ENCODE results near the gene LRRC8C. TPM values are rescaled to one million over a fixed set of nuclear protein-coding genes. Genes with fewer than 3 reads are reported as not detected.

Gene LRRC8C
- total and polyA plus RNA-seq, 8 donors = 8.3 to 11.6 (median 9.2) TPM

- ATAC-seq = no peak
- no peaks in the 10 kb centered on the region for H3K27me3 ChIP-seq
- H3K36me3 ChIP-seq = no peaks in the 10 kb centered on the region
- H3K27ac ChIP-seq = no peak overlapping the region
- TF ChIP-seq CTCF (IDR thresholded peaks at IDR 0.05) = no peak
- no peak for DNase-seq
- no peaks in the 10 kb centered on the region for H3K9me3 ChIP-seq
- no peak overlapping the region for H3K4me3 ChIP-seq
- intact Hi-C loops (cut with DNase I) = no loop called here
- peaks cover 8 to 14% of the 10 kb centered on the region in 2 donors for H3K4me1 ChIP-seq
These were observed 25.2 kb upstream of the LRRC8C start for GRCh38 chr1:89607586-89608318.

DNA sequence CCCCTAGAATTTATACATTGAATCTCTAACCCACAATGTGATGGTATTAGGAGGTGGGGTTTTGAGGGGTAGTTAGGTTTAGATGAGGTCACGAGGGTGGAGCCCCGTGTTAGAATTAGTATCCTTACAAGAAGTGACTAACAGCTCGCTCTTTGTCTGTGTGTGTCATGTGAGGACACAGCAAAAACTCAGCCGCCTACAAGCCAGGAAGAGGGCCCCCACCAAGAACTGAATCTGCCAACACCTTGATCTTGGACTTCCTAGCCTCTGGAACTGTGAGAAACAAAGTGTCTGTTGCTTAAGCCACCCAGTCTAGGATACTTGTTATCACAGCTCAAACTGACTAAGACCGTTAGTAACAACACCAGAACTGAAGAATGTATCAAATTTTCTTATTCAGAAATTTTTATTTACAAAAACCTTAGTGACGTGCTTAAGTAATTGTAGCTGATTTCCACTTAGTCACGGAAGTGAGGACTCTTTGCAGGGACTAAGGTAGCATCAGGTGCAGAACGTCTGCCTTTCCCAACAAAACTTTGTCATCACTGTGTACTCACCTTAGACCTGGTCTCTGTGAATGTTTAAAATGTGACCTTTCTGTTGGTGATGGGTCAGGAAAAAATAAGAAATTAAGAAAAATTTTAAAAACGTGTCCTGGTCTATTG lies 24.5 kb upstream of the LRRC8C start:
- peaks cover 8 to 14% of the 10 kb centered on the region in 2 donors for H3K4me1 ChIP-seq
- intact Hi-C loops (cut with DNase I) = no loop called here

GRCh38 chr1:89608984-89609725 lies 23.8 kb upstream of the LRRC8C start:
- ATAC-seq = no peak
- intact Hi-C loops (cut with DNase I) = no loop called here
- no peaks in the 10 kb centered on the region for H3K9me3 ChIP-seq
- no peaks in the 10 kb centered on the region for H3K36me3 ChIP-seq
- H3K4me3 ChIP-seq = no peak overlapping the region
- peaks cover 8 to 14% of the 10 kb centered on the region in 2 donors for H3K4me1 ChIP-seq
- H3K27me3 ChIP-seq = no peaks in the 10 kb centered on the region
- peak overlapping the region in 1 of 2 donors; percentile 39 for H3K27ac ChIP-seq
- DNase-seq = peak in 1 of 4 donors; percentile 67
- no peak for TF ChIP-seq CTCF (IDR thresholded peaks at IDR 0.05)

More for the DNA sequence above, 24.5 kb upstream of the LRRC8C start:
- H3K9me3 ChIP-seq = no peaks in the 10 kb centered on the region
- H3K27ac ChIP-seq = peak overlapping the region in 1 of 2 donors; percentile 51
- DNase-seq (no peak), ATAC-seq (peak; percentile 15)
- H3K36me3 ChIP-seq = no peaks in the 10 kb centered on the region
- H3K4me3 ChIP-seq = no peak overlapping the region
- no peaks in the 10 kb centered on the region for H3K27me3 ChIP-seq
- TF ChIP-seq CTCF (IDR thresholded peaks at IDR 0.05) = no peak

DNA sequence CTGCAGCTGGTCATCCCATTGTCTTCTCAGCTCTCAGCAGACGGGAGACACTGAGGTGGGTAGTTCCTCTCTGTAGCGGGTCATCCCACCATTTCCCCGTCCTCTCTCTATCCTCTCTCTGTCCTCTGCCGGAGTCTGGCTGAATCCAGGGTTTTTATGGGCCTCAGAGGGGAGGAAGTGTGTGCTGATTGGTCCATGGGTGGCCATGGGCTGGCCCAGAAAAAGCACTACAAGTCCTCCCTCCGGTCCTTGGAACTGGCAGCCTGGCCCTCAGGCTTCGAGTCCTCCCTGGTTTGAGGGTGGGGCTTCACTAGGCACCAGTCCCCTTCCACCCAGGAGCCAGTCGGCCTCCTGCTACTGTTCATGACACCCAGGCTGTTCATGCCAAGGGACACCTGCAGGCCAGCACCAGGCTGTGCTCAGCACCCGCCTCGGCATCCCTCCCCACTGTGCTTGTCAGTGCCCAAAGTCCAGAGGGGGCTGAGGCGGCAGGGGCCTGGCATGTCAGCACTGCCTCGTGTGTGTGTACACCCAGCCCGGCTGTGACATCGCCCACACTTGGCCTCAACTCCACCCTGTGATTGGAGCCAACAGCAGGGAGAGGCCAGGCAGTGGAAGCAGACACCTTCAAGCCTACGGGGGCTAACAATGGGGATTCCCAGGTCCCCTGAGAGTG lies 23.0 kb upstream of the LRRC8C start:
- no peak overlapping the region for H3K4me3 ChIP-seq
- intact Hi-C loops (cut with DNase I) = no loop called here
- H3K27me3 ChIP-seq = no peaks in the 10 kb centered on the region
- no peak overlapping the region for H3K27ac ChIP-seq
- ATAC-seq (no peak), DNase-seq (peak in 1 of 4 donors; percentile 68)
- peaks cover 8 to 14% of the 10 kb centered on the region in 2 donors for H3K4me1 ChIP-seq
- TF ChIP-seq CTCF (IDR thresholded peaks at IDR 0.05) = no peak
- no peaks in the 10 kb centered on the region for H3K9me3 ChIP-seq
- no peaks in the 10 kb centered on the region for H3K36me3 ChIP-seq
